Endothelial cell (in vitro differentiated cells): Measurements from ENCODE around the gene TFPI2. TPM values are rescaled to one million over a fixed set of nuclear protein-coding genes. Genes with fewer than 3 reads are reported as not detected.

Source experiments
- DNase-seq: peaks from one replicate; pipeline ENCODE4 v3.0.0; 2021; ENCODE audit warnings: low spot score
- H3K27ac Mint-ChIP-seq: one replicate; pipeline ENCODE4 v1.8.0; 2021; ENCODE audit warnings: mixed read lengths, inconsistent platforms; ENCODE audit not compliant: unreplicated experiment
- H3K27me3 Mint-ChIP-seq: one replicate; pipeline ENCODE4 v1.8.0; 2021; ENCODE audit warnings: mild to moderate bottlenecking, moderate library complexity, mixed read lengths, inconsistent platforms; ENCODE audit not compliant: unreplicated experiment
- H3K36me3 Mint-ChIP-seq: one replicate; pipeline ENCODE4 v1.8.0; 2021; ENCODE audit warnings: mild to moderate bottlenecking, low read depth, mixed read lengths, inconsistent platforms; ENCODE audit not compliant: unreplicated experiment
- H3K4me1 Mint-ChIP-seq: one replicate; pipeline ENCODE4 v1.8.0; 2021; ENCODE audit warnings: mild to moderate bottlenecking, mixed read lengths, inconsistent platforms; ENCODE audit not compliant: unreplicated experiment
- H3K4me3 Mint-ChIP-seq: one replicate; pipeline ENCODE4 v1.8.0; 2021; ENCODE audit warnings: mild to moderate bottlenecking, mixed read lengths, inconsistent platforms; ENCODE audit not compliant: unreplicated experiment
- H3K9me3 Mint-ChIP-seq: one replicate; pipeline ENCODE4 v1.8.0; 2021; ENCODE audit warnings: mixed read lengths, inconsistent platforms; ENCODE audit not compliant: unreplicated experiment
- CTCF ChIP-seq: fragments of 200-600 bp; sonication (generic); IDR thresholded peaks from one replicate; pipeline ENCODE4 v1.5.0; 2021; ENCODE audit warnings: antibody characterized with exemption; ENCODE audit not compliant: unreplicated experiment
- total RNA-seq: library from RNA; stranded (reverse); fragmentation: NEBNext Ultra II Directional; extraction: Animal tissue kit (Norgen Biotek cat#: 25700); gene quantifications from one replicate; pipeline ENCODE4 v1.2.1, GENCODE V29; 2021; ENCODE audit not compliant: unreplicated experiment

Gene TFPI2
- total RNA-seq, 1 donor from 2014 or later, result 1.9 TPM

GRCh38 chr7:93883078-93883916, 7.3 kb downstream of the TFPI2 start:
- Mint-ChIP-seq H3K36me3 (no peaks in the 10 kb centered on the region), H3K27me3 (peaks cover 2% of the 10 kb centered on the region), H3K9me3 (no peaks in the 10 kb centered on the region), H3K4me3 (no peak overlapping the region), H3K27ac (no peak overlapping the region), H3K4me1 (no peaks in the 10 kb centered on the region)
- TF ChIP-seq CTCF, result no peak
- DNase-seq, result no peak

GRCh38 chr7:93882468-93882867, 8.1 kb downstream of the TFPI2 start:
- H3K9me3 Mint-ChIP-seq, result no peaks in the 10 kb centered on the region
- TF ChIP-seq CTCF, result no peak
- DNase-seq, result no peak
- H3K4me3 Mint-ChIP-seq, result no peak overlapping the region
- no peak overlapping the region for H3K27ac Mint-ChIP-seq
- peaks cover 2% of the 10 kb centered on the region for H3K27me3 Mint-ChIP-seq
- no peaks in the 10 kb centered on the region for H3K36me3 Mint-ChIP-seq
- no peaks in the 10 kb centered on the region for H3K4me1 Mint-ChIP-seq

- H3K27me3 Mint-ChIP-seq, result peaks cover 2% of the 10 kb centered on the region
- H3K27ac Mint-ChIP-seq, result no peak overlapping the region
- DNase-seq, result no peak
- H3K9me3 Mint-ChIP-seq, result no peaks in the 10 kb centered on the region
- no peak for TF ChIP-seq CTCF
- no peaks in the 10 kb centered on the region for H3K4me1 Mint-ChIP-seq
- H3K4me3 Mint-ChIP-seq, result no peak overlapping the region
- no peaks in the 10 kb centered on the region for H3K36me3 Mint-ChIP-seq
Observed at GRCh38 chr7:93879356-93879755, 11.2 kb downstream of the TFPI2 start.

GRCh38 chr7:93877742-93878141, 12.8 kb downstream of the TFPI2 start:
- Mint-ChIP-seq H3K27me3 (peaks cover 2% of the 10 kb centered on the region), H3K36me3 (no peaks in the 10 kb centered on the region), H3K9me3 (no peaks in the 10 kb centered on the region), H3K27ac (no peak overlapping the region), H3K4me3 (no peak overlapping the region), H3K4me1 (no peaks in the 10 kb centered on the region)
- TF ChIP-seq CTCF, result no peak
- DNase-seq, result no peak

GRCh38 chr7:93873998-93874574, 16.5 kb downstream of the TFPI2 start:
- no peaks in the 10 kb centered on the region for H3K9me3 Mint-ChIP-seq

More at GRCh38 chr7:93873998-93874574, 16.5 kb downstream of the TFPI2 start:
- H3K4me1 Mint-ChIP-seq, result no peaks in the 10 kb centered on the region
- H3K27ac Mint-ChIP-seq, result no peak overlapping the region
- TF ChIP-seq CTCF, result no peak
- no peak for DNase-seq
- H3K27me3 Mint-ChIP-seq, result no peaks in the 10 kb centered on the region
- no peaks in the 10 kb centered on the region for H3K36me3 Mint-ChIP-seq
- H3K4me3 Mint-ChIP-seq, result no peak overlapping the region
